Colonic mucosa (tissue), 4 donors: Measurements from ENCODE around the gene EXOC2. TPM values are rescaled to one million over a fixed set of nuclear protein-coding genes. Genes with fewer than 3 reads are reported as not detected.
"Not testable (repeated sequence)": the region's sequence is repeated elsewhere in the genome, so short reads cannot be mapped to it uniquely, and the experiment has no call there.

Experiments
- DNase-seq: peaks from one replicate; pipeline ENCODE4 v3.0.0-alpha.2; 2020
- H3K27ac ChIP-seq: fragments of 200-600 bp; one replicate; pipeline ENCODE4 v1.8.0; 2021
- H3K27me3 ChIP-seq: fragments of 200-600 bp; one replicate; pipeline ENCODE4 v1.8.0; 2021
- H3K36me3 ChIP-seq: fragments of 200-600 bp; one replicate; pipeline ENCODE4 v1.8.0; 2021
- H3K4me1 ChIP-seq: fragments of 200-600 bp; one replicate; pipeline ENCODE4 v1.8.0; 2021; ENCODE audit warnings: mild to moderate bottlenecking
- H3K4me3 ChIP-seq: fragments of 200-600 bp; one replicate; pipeline ENCODE4 v1.8.0; 2021
- H3K9ac ChIP-seq, 2 donors: one replicate each; pipeline ENCODE4 v1.7.0; 2013; ENCODE audit warnings: control low read depth in 2 of 2, low read depth in 2 of 2, low read length in 2 of 2
- H3K9me3 ChIP-seq: fragments of 200-600 bp; one replicate; pipeline ENCODE4 v1.8.0; 2021
- intact Hi-C: fragments of 100-400 bp; cut with DNase I; formaldehyde crosslinking; loops from one replicate; pipeline ENCODE4 v1.14.1; 2022
- total RNA-seq, 2 donors: library from RNA; stranded (reverse); fragmentation: NEBNext Ultra II Directional in 1 of 2; extraction: Animal tissue kit (Norgen Biotek cat#: 25700) in 1 of 2; gene quantifications; one replicate each; pipeline ENCODE4 v1.2.1, GENCODE V29; 2021
- TF ChIP-seq, protein P1 (sequence below): fragments of 200-600 bp; IDR thresholded peaks from one replicate; pipeline ENCODE4 v1.8.0; 2022; ENCODE audit warnings: antibody characterized with exemption, mild to moderate bottlenecking
- donor health status: healthy.
- donor health status: DM: no; HTN: no; CAD: no.
- donor health status: DM: no; HTN: no; CAD: no.

Gene EXOC2
- total RNA-seq, 2 donors from 2014 or later = 18.3 to 19.6 TPM

DNA sequence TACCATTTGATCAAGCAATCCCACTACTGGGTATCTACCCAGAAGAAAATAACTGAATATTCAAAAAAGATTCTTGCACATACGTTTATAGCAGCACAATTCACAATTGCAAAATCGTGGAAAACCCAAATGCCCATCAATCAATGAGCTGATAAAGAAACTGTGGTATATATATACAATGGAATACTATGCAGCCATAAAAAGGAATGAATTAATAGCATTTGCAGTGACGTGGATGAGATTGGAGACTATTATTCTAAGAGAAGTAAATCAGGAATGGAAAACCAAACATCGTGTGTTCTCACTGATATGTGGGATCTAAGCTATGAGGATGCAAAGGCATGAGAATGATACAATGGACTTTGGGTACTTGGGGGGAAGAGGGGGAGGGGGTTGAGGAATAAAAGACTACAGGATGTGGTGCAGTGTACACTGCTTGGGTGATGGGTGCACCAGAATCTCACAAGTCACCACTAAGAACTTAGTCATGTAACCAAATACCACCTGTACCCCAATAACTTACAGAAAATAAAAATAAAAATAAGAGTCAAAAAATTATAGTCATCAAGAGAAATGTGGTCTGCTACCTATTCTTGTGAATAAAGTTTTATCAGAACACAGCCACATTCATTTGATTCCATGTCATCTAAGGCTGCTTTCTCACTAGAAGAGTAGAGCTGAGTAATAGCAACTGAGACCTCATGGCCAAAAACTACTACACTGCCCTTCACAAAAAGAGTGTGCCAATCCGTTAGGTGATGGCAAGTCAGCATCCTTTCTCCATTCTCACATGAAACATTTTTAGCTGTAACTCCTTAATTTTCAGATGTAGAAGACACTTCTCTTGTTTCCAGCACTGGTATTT lies 27.3 kb downstream of the EXOC2 start:
- H3K4me3 ChIP-seq = no peak overlapping the region

DNA sequence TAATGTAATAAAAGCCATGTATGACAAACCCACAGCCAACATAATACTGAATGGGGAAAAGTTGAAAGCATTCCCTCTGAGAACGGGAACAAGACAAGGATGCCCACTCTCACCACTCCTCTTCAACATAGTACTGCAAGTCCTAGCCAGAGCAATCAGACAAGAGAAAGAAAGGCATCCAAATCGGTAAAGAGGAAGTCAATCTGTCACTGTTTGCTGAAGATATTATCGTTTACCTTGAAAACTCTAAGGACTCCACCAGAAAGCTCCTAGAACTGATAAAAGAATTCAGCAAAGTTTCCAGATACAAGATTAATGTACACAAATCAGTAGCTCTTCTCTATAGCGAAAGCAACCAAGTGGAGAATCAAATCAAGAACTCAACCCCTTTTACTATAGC lies 29.2 kb downstream of the EXOC2 start:
- H3K27me3 ChIP-seq, H3K27ac ChIP-seq, H3K9me3 ChIP-seq, H3K4me3 ChIP-seq, DNase-seq, H3K9ac ChIP-seq, intact Hi-C loops, H3K4me1 ChIP-seq, H3K36me3 ChIP-seq: not testable (repeated sequence)

More for the DNA sequence above, 27.3 kb downstream of the EXOC2 start:
- H3K4me1 ChIP-seq = no peaks in the 10 kb centered on the region
- no peak for DNase-seq
- H3K27ac ChIP-seq = no peak overlapping the region
- H3K36me3 ChIP-seq = no peaks in the 10 kb centered on the region
- H3K27me3 ChIP-seq = no peaks in the 10 kb centered on the region
- intact Hi-C loops = no loop called here
- TF ChIP-seq, protein P1, sequence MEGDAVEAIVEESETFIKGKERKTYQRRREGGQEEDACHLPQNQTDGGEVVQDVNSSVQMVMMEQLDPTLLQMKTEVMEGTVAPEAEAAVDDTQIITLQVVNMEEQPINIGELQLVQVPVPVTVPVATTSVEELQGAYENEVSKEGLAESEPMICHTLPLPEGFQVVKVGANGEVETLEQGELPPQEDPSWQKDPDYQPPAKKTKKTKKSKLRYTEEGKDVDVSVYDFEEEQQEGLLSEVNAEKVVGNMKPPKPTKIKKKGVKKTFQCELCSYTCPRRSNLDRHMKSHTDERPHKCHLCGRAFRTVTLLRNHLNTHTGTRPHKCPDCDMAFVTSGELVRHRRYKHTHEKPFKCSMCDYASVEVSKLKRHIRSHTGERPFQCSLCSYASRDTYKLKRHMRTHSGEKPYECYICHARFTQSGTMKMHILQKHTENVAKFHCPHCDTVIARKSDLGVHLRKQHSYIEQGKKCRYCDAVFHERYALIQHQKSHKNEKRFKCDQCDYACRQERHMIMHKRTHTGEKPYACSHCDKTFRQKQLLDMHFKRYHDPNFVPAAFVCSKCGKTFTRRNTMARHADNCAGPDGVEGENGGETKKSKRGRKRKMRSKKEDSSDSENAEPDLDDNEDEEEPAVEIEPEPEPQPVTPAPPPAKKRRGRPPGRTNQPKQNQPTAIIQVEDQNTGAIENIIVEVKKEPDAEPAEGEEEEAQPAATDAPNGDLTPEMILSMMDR = no peak
- H3K9ac ChIP-seq = no peak overlapping the region
- H3K9me3 ChIP-seq = no peaks in the 10 kb centered on the region

DNA sequence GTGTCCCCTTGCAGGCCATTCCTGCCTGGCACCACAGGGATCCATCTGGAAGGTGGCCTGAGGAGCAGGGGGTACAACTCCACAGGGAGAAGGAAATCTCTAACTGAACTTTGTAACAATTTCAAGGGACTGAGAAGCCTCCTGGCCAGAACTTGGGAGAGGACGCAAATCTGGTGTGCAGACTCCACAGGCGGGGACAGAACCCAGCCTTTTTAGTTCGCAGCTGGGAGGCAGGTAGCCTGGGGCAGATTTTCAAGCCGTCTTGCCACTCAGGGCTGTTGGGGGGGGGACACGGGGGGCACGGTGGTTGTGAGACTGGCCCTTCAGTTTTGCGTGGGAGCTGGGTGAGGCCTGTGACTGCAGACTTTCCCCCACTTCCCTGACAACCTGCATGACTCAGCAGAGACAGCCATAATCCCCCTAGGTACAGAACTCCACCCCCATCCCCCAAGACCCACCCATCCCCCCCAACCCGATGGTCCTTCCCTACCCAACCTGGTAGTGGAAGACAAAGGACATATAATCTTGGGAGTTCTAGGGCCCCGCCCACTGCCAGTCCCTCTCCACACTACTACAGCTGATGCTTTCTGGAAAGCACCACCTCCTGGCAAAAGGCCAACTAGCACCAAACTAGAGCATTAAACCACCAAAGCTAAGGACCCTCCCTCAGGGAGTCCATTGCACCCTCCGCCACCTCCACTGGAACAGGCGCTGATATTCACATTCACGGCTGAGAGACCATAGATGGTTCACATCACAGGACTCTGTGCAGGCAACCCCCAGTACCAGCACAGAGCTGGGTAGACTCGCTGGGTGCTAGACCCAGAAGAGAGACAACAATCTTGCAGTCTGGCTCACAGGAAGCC lies 33.0 kb downstream of the EXOC2 start:
- Histone ChIP-seq H3K27ac (no peak overlapping the region), H3K4me3 (no peak overlapping the region), H3K4me1 (no peaks in the 10 kb centered on the region), H3K36me3 (no peaks in the 10 kb centered on the region), H3K9me3 (no peaks in the 10 kb centered on the region), H3K9ac (no peak overlapping the region), H3K27me3 (no peaks in the 10 kb centered on the region)
- TF ChIP-seq, protein P1 = no peak
- DNase-seq = no peak
- intact Hi-C loops = no loop called here

DNA sequence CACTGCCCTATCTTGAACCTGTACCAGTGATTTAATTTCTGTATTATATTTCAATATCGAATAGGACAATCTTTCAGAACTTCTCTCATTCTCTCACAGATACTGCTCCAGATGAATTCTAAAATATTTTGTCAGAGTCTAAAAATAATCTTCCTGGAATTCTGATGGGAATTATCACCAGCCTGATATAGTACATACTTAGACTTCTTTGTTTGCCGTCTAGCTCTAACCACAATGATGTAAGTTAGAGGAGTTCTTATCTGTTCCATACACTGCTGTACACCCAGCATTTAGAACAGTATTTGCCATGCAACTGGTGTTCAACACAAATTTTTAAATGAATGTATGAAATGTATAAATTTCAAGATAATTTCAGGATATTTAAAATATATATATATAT lies 34.7 kb downstream of the EXOC2 start:
- Histone ChIP-seq H3K9ac (no peak overlapping the region), H3K4me3 (no peak overlapping the region), H3K36me3 (no peaks in the 10 kb centered on the region), H3K27me3 (no peaks in the 10 kb centered on the region), H3K4me1 (no peaks in the 10 kb centered on the region), H3K9me3 (no peaks in the 10 kb centered on the region), H3K27ac (no peak overlapping the region)
- TF ChIP-seq, protein P1 = no peak
- intact Hi-C loops = no loop called here
- no peak for DNase-seq

- TF ChIP-seq, protein P1 = no peak
- intact Hi-C loops = no loop called here
- Histone ChIP-seq H3K36me3 (no peaks in the 10 kb centered on the region), H3K9ac (no peak overlapping the region), H3K9me3 (no peaks in the 10 kb centered on the region), H3K4me3 (no peak overlapping the region), H3K27me3 (no peaks in the 10 kb centered on the region), H3K27ac (no peak overlapping the region), H3K4me1 (no peaks in the 10 kb centered on the region)
- DNase-seq = no peak
Measured at GRCh38 chr6:657743-658142, 35.2 kb downstream of the EXOC2 start.
